ENCODE measurements around the gene SMARCAL1.

DNA sequence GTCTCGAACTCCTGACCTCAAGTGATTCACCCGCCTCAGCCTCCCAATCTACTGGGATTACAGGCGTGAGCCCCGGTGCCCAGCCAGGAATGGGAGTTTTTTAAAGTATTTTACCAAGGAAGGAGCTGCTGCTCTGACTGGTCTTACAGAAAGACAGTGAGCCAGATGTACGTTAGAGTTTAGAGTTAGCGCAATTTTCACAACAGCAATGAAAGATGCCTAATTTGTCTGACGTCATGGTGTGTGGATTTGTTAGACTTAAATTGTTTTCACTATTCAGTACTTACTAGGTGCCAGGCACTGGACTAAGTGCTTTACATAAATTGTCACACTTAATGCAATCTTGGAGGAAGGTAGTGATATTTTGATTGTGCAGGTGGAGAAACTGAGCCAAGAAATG lies 74.0 kb downstream of the SMARCAL1 start:
- TF ChIP-seq, protein P1, sequence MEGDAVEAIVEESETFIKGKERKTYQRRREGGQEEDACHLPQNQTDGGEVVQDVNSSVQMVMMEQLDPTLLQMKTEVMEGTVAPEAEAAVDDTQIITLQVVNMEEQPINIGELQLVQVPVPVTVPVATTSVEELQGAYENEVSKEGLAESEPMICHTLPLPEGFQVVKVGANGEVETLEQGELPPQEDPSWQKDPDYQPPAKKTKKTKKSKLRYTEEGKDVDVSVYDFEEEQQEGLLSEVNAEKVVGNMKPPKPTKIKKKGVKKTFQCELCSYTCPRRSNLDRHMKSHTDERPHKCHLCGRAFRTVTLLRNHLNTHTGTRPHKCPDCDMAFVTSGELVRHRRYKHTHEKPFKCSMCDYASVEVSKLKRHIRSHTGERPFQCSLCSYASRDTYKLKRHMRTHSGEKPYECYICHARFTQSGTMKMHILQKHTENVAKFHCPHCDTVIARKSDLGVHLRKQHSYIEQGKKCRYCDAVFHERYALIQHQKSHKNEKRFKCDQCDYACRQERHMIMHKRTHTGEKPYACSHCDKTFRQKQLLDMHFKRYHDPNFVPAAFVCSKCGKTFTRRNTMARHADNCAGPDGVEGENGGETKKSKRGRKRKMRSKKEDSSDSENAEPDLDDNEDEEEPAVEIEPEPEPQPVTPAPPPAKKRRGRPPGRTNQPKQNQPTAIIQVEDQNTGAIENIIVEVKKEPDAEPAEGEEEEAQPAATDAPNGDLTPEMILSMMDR (IDR thresholded peaks at IDR 0.05), result no peak
- TF ChIP-seq REST (IDR thresholded peaks at IDR 0.05; ENCODE audit: insufficient read depth in 1 of 2, low read depth in 2 of 2, low read length in 1 of 2) (no peak), SIN3A (IDR thresholded peaks at IDR 0.05; ENCODE audit: borderline replicate concordance, insufficient read depth, low read depth, low read length) (no peak), POLR2AphosphoS5 (IDR thresholded peaks at IDR 0.05; ENCODE audit: low read depth, low read length) (no peak)
